ENCODE results near the gene PVALB.

DNA sequence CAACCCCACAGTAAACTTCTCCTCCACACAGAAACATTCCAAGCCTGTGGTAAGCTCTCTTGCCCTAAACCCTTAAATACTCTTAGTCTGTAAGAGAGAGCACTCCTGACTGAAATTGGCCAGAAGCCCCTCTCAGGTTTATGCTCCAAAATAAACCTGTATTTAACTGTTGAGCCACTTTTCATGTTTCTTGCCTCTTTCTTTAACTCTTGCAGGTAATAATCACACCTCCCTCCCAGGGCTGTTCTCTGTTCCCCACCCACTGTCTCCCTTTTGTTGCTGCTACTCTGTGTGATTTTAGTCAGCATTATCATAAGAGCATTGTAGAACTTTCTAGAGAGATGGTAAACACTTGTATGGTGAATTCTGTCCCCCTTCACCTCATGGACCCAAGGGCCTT is 38.8 kb downstream of the PVALB start:
- no peak for TF ChIP-seq CTCF (IDR thresholded peaks at IDR 0.05; ENCODE audit: poor library complexity)
- no peak for TF ChIP-seq EZH2 (IDR thresholded peaks at IDR 0.05; ENCODE audit: borderline replicate concordance)

Measured in hepatocyte (in vitro differentiated cells).